ENCODE data around the gene MFSD2A.
"Not testable (repeated sequence)": the region's sequence is repeated elsewhere in the genome, so short reads cannot be mapped to it uniquely, and the experiment has no call there.

Gene MFSD2A

DNA sequence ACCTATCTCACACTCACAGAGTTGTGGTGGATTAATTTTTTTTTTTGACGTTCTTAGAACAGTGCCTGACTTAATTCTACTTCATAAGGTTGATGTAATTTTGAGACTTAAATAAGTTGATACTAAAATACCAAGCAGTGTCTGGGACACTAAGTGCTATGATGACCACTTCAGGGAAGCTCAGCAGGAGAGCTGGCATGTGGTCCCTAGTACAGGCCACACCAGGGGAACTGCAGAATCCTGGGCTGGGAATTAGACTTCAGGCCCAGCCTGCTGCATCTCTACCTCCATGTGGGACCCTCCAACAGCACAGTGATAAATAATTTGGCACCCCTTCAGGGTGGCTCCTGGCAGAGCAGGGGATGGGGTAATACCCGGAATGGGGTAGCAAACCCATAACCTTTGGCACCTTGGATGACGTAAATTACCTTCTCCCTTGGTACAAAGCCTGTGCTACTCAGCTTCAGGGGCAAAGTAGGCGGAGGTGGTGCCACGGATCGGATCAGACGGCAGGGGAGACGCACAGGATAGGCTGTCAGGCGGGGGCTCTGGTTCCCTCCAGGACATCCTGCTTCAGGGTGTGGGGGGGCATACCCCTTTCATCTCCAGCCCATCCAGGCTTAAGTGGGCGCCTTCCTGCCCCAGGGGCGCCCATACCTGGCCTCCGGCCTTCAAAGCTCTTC lies 4.8 kb downstream of the MFSD2A start:
- Histone ChIP-seq H3K27ac (ENCODE audit: low read depth, low read length, poor library complexity, severe bottlenecking) (peak overlapping the region; percentile 85), H3K27me3 (ENCODE audit: insufficient read depth, low read length) (no peaks in the 10 kb centered on the region), H3K36me3 (ENCODE audit: insufficient read depth, low read length) (no peaks in the 10 kb centered on the region)

DNA sequence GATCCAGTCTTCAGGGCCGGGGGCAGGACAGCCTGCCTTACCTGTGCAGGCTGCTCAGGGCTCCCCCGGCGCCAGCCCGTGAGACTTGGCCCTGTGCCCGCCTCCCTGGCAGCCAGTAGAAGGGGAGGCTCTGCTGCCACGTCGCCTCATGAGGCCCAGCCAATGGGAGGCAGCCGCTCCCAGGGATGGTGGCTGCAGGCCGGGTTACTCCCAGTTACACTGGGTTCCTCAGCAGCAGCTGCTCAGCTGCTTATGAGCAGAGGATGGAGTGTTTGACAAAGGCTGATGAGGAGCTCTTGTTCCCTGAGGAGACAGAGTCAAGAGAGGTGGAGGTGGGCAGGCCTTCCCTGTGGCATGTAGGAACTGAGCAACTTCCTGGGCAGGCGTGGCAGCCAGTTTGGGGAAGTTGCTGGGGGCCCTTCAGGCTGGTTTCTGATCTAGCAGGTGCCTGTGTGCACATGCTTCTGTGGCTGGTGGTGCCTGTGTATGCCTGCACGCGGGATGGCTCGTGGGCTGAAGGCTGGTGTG lies 5.5 kb downstream of the MFSD2A start:
- Histone ChIP-seq H4K20me1 (ENCODE audit: insufficient read depth, low read length) (no peaks in the 10 kb centered on the region), H3K36me3 (ENCODE audit: insufficient read depth, low read length) (no peaks in the 10 kb centered on the region), H3K9me3 (ENCODE audit: low read length) (no peaks in the 10 kb centered on the region), H3K9ac (ENCODE audit: low read length) (peak overlapping the region; percentile 71), H3F3A (ENCODE audit: insufficient read depth, low read length) (no peaks in the 10 kb centered on the region), H3K9me2 (ENCODE audit: low read depth, low read length) (no peaks in the 10 kb centered on the region), H3K4me1 (ENCODE audit: insufficient read depth, low read length, severe bottlenecking) (peaks cover 25% of the 10 kb centered on the region), H3K27me3 (ENCODE audit: insufficient read depth, low read length) (no peaks in the 10 kb centered on the region), H3K4me3 (ENCODE audit: low read depth, low read length, poor library complexity, severe bottlenecking) (peak overlapping the region; percentile 35), H3K27ac (ENCODE audit: low read depth, low read length, poor library complexity, severe bottlenecking) (peak overlapping the region; percentile 85), H3K79me2 (ENCODE audit: insufficient read depth, low read length) (no peaks in the 10 kb centered on the region), H3K4me2 (ENCODE audit: low read length) (peak overlapping the region; percentile 61), H2AFZ (ENCODE audit: low read length) (no peak overlapping the region)
- TF ChIP-seq, protein P1, sequence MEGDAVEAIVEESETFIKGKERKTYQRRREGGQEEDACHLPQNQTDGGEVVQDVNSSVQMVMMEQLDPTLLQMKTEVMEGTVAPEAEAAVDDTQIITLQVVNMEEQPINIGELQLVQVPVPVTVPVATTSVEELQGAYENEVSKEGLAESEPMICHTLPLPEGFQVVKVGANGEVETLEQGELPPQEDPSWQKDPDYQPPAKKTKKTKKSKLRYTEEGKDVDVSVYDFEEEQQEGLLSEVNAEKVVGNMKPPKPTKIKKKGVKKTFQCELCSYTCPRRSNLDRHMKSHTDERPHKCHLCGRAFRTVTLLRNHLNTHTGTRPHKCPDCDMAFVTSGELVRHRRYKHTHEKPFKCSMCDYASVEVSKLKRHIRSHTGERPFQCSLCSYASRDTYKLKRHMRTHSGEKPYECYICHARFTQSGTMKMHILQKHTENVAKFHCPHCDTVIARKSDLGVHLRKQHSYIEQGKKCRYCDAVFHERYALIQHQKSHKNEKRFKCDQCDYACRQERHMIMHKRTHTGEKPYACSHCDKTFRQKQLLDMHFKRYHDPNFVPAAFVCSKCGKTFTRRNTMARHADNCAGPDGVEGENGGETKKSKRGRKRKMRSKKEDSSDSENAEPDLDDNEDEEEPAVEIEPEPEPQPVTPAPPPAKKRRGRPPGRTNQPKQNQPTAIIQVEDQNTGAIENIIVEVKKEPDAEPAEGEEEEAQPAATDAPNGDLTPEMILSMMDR (IDR thresholded peaks at IDR 0.05; ENCODE audit: low read length): no peak
- TF ChIP-seq EZH2 (IDR thresholded peaks at IDR 0.05; ENCODE audit: borderline replicate concordance, low read length): no peak

More for the DNA sequence above, 4.8 kb downstream of the MFSD2A start:
- no peaks in the 10 kb centered on the region for H3F3A ChIP-seq (ENCODE audit: insufficient read depth, low read length)
- peak overlapping the region; percentile 61; the same call in 1 of the 2 replicates for H3K4me2 ChIP-seq (ENCODE audit: low read length)
- H4K20me1 ChIP-seq (ENCODE audit: insufficient read depth, low read length): no peaks in the 10 kb centered on the region
- H3K9me2 ChIP-seq (ENCODE audit: low read depth, low read length): no peaks in the 10 kb centered on the region
- no peak overlapping the region for H2AFZ ChIP-seq (ENCODE audit: low read length)
- peak overlapping the region; percentile 35 for H3K4me3 ChIP-seq (ENCODE audit: low read depth, low read length, poor library complexity, severe bottlenecking)
- H3K9me3 ChIP-seq (ENCODE audit: low read length): no peaks in the 10 kb centered on the region
- no peaks in the 10 kb centered on the region for H3K79me2 ChIP-seq (ENCODE audit: insufficient read depth, low read length)
- H3K4me1 ChIP-seq (ENCODE audit: insufficient read depth, low read length, severe bottlenecking): peaks cover 30% of the 10 kb centered on the region
- TF ChIP-seq, protein P1 (IDR thresholded peaks at IDR 0.05; ENCODE audit: low read length): no peak
- H3K9ac ChIP-seq (ENCODE audit: low read length): peak overlapping the region; percentile 71; the same call in 1 of the 2 replicates

DNA sequence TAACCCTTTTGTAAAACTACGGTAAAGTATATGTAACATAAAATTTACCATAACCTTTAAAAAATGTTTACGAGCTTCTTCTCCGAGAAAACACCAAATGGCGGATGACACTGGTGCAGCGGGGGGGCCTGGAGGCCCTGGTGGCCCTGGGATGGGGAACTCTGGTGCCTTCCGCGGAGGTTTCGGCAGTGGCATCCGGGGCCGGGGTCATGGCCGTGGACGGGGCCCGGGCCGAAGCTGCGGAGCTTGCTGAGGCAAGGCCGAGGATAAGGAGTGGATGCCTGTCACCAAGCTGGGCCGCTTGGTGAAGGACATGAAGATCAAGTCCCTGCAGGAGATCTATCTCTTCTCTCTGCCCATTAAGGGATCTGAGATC lies 7.5 kb downstream of the MFSD2A start:
- no peaks in the 10 kb centered on the region for H3F3A ChIP-seq (ENCODE audit: insufficient read depth, low read length)
- H4K20me1 ChIP-seq (ENCODE audit: insufficient read depth, low read length): no peaks in the 10 kb centered on the region
- no peak overlapping the region for H3K4me3 ChIP-seq (ENCODE audit: low read depth, low read length, poor library complexity, severe bottlenecking)
- TF ChIP-seq, protein P1 (IDR thresholded peaks at IDR 0.05; ENCODE audit: low read length): no peak
- TF ChIP-seq EZH2 (IDR thresholded peaks at IDR 0.05; ENCODE audit: borderline replicate concordance, low read length): no peak
- no peak overlapping the region for H3K27ac ChIP-seq (ENCODE audit: low read depth, low read length, poor library complexity, severe bottlenecking)
- no peak overlapping the region for H3K9ac ChIP-seq (ENCODE audit: low read length)
- no peaks in the 10 kb centered on the region for H3K27me3 ChIP-seq (ENCODE audit: insufficient read depth, low read length)
- no peaks in the 10 kb centered on the region for H3K79me2 ChIP-seq (ENCODE audit: insufficient read depth, low read length)
- H3K9me2 ChIP-seq (ENCODE audit: low read depth, low read length): no peaks in the 10 kb centered on the region
- no peaks in the 10 kb centered on the region for H3K36me3 ChIP-seq (ENCODE audit: insufficient read depth, low read length)
- H3K4me2 ChIP-seq (ENCODE audit: low read length): no peak overlapping the region
- H3K4me1 ChIP-seq (ENCODE audit: insufficient read depth, low read length, severe bottlenecking): peaks cover 15% of the 10 kb centered on the region
- H2AFZ ChIP-seq (ENCODE audit: low read length): no peak overlapping the region
- H3K9me3 ChIP-seq (ENCODE audit: low read length): no peaks in the 10 kb centered on the region

DNA sequence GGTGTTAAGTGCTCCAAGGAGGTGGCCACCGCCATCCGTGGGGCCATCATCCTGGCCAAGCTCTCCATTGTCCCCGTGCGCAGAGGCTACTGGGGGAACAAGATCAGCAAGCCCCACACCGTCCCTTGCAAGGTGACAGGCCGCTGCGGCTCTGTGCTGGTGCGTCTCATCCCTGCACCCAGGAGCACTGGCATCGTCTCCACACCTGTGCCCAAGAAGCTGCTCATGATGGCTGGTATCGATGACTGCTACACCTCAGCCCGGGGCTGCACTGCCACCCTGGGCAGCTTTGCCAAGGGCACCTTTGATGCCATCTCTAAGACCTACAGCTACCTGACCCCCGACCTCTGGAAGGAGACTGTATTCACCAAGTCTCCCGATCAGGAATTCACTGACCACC lies 8.0 kb downstream of the MFSD2A start:
- not testable (repeated sequence) for H3K79me2 ChIP-seq (ENCODE audit: insufficient read depth, low read length); H3F3A ChIP-seq (ENCODE audit: insufficient read depth, low read length); H3K27me3 ChIP-seq (ENCODE audit: insufficient read depth, low read length); H3K36me3 ChIP-seq (ENCODE audit: insufficient read depth, low read length); H2AFZ ChIP-seq (ENCODE audit: low read length); H4K20me1 ChIP-seq (ENCODE audit: insufficient read depth, low read length); H3K27ac ChIP-seq (ENCODE audit: low read depth, low read length, poor library complexity, severe bottlenecking); H3K4me2 ChIP-seq (ENCODE audit: low read length); H3K9ac ChIP-seq (ENCODE audit: low read length); H3K4me3 ChIP-seq (ENCODE audit: low read depth, low read length, poor library complexity, severe bottlenecking); H3K9me2 ChIP-seq (ENCODE audit: low read depth, low read length); H3K9me3 ChIP-seq (ENCODE audit: low read length)
- peaks cover 15% of the 10 kb centered on the region for H3K4me1 ChIP-seq (ENCODE audit: insufficient read depth, low read length, severe bottlenecking)

Measured in OCI-LY1 (cell line).